Medulla oblongata (tissue), 1 donor: ENCODE measurements around the gene VPS26A.

Source experiments
- DNase-seq: peaks from one replicate; pipeline ENCODE4 v3.0.0-alpha.2; 2015; ENCODE audit errors: extremely low spot score

The VPS26A gene

DNA sequence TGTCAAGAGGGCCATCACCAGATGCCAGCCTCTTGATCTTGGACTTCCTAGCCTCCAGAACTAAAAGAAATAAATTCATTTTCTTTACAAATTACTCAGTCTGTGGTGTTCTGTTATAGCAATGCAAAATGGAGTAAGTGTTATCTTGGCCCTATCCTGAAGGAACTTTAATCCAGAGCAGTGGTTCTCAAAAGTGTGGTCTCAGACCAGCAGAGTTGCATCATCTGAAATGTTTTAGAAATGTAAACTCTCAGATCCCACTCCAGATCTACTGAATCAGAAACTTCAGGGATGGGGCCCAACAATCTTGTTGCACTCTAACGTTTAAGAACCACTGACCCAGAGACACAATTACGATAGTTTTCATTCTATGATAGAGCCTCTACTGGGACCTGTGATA is 52.8 kb downstream of the VPS26A start:
- DNase-seq, result no peak

GRCh38 chr10:69179089-69179742 is 55.2 kb downstream of the VPS26A start:
- DNase-seq, result no peak

DNA sequence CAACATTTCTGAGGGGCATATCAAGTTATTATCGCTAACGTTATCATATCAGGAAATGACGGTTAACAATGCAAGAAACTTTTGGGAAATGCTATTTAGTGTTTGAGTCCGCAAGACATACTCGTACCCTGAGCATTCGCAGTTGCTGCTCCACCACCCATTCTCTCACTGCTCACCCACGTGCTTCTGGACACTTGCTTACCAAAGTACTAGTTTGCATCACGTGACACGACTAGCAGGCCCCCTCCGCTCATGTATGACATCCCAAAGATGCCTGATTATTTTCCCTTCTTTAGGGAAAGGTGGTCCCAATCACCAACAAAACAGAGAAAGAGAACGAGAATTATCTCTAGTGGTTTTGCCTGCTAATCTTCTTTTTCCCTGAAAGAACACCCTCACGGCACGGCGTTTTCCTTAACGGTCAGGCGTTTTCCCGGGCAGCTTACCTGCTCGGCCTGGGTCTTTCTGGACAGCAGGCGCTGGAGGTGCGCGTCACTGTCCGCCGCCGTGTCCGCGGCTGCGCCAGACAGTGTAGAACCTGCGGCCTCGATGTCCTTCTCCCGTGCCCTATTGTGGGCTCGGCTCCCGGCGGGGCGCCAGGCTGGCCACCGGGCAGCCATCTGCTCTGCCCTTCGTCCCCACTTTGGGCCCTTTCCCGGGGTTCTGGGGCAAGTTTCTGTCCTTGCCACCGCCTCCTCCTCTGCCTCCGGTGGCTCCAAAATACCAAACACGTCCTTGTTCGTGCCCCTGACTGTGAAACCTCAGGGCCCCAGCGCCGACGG is 56.0 kb downstream of the VPS26A start, which contains the start of gene SUPV3L1:
TSS of gene SUPV3L1 (plus strand) at position 492 of the 782 bp plus-strand sequence. CDS start at position 550, 58 bp downstream.
- DNase-seq, result peak; percentile 99

DNA sequence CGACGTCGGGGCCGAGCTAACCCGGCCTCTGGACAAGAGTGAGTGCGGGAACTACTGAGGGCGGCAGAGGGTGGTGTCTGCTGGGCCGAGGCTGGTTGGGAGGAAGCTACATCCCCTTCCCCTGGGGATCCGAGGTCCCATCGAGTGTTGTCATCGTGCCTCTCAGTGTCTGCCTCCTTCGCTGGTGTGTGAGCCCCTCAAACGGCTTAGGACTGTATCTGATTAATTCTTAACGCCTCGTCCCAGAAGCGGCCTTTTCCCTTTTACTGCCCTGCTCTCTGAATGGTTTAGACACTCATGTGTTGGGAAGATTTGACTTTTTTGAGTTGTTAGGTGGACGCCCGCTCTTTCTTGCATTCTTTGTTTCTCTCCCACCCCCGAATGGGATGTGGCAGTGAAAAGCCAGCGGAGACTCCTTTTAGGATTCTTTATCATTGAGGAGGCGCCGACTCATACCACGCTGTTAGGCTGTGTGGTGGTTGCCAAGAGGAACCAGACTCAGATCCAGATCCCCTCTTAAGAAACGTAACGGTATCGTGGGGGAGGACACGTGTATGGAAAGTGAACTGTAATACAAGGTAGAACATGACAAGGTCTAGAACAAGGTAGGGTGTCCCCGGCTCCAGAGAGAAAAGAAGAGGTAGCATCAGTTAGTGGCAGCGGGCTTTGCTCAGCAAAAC is 56.7 kb downstream of the VPS26A start:
- DNase-seq, result no peak

GRCh38 chr10:69181433-69181832 is 57.5 kb downstream of the VPS26A start:
- DNase-seq, result no peak

DNA sequence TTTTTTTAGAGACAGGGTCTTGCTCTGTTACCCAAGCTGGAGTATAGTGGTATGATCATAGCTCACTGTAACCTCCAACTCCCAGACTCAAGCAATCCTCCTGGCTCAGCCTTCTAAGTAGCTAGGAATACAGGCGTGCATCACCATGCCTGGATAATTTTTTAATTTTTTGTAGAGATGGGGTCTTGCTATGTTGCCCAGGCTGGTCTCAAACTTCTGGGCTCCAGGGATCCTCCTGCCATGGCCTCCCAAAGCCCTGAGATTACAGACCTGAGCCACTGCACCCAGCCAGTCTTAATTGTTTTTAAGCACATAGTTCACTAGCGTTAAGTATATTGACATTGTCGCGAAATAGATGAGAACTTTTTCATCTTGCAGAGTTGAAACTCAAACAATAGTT is 58.0 kb downstream of the VPS26A start:
- no peak for DNase-seq

DNA sequence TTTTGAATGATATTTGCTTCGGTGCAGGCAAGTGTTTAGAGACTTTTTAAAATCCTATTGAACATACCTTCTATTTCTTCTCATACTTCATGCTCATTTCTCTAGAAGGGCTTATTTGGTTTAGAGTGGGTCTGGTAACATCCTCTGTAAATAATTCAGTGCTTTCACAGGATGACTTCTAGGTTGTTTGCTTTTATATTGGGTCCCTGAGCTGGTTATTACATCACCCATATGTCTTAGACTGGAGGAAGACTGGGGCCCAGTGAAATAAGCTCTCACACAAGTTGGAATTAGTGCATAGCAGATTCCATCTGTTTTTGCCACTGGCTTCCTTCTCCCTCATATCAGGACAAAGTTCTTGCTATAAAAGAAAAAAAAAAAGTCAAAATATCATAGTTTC is 62.5 kb downstream of the VPS26A start:
- DNase-seq, result no peak

- DNase-seq, result no peak
Observed at GRCh38 chr10:69201045-69201444, 77.1 kb downstream of the VPS26A start.

- DNase-seq, result no peak
Observed at GRCh38 chr10:69202332-69202731, 78.4 kb downstream of the VPS26A start.

DNA sequence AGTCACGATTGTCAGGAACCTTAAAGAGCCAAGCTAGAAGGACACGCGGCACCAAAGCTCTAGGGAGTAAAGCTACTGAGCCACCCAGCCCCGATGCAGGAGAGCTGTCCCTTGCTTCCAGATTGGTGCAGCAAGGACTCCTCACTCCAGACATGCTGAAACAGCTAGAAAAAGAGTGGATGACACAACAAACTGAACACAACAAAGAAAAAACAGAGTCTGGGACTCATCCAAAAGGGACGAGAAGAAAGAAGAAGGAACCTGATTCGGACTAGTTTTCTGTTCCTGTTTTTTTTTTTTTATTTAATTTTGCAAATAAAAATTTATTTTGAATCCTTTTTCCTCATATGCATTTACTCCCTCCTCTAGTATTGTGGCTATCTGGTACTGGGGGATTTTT is 84.8 kb downstream of the VPS26A start:
- DNase-seq, result no peak

DNA sequence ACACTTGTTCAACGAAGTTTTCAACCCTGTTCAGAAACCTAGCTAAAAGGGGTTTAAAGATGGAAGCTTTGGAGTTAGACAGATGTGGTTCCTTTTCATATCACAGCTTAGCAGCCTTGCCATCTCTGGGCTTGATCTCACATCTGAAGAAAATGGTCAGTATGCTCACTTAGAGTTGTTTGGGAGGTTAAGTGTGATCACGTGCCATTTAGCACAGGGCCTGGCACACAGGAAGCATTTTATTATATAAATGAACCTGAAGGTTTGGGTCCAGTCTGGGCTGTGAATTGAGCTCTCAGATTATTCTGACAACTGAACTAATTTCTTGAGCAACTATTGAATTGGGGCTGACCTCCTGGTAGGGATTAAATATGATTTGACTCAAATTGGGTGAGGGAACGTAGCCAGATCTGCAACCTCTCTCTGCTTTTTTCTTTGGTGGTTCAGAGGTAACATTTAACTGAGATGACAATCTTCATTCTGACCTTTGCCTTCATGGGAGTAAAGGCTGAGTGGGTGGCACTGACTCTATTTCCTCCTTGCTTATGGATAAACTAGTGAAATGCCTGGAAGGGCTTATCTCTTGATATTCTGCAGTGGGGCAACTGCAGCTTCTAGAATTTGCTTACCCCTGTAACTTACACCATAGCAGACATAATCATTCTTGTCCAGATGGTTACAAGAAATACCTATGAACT is 86.0 kb downstream of the VPS26A start:
- DNase-seq, result no peak

- no peak for DNase-seq
Observed at GRCh38 chr10:69211104-69211503, 87.1 kb downstream of the VPS26A start.

DNA sequence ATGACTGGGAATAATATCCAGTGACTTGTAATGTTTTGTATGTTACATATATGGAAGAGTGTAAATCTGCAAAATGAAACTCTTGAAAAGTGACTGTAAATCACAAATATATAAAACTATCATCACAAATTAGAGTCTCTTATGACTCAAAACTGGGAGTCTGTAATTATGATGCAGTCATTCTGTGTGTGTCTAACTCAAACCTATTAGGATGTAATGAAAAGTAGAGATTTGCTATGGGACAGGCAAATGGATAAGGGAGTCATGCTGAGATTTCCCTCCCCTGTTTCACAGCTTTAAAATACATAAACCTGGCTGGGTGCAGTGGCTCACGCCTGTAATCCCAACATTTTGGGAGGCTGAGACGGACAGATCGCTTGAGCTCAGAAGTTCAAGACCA is 87.5 kb downstream of the VPS26A start:
- DNase-seq, result no peak

- DNase-seq, result no peak
Observed at GRCh38 chr10:69213591-69214311, 89.8 kb downstream of the VPS26A start.

DNA sequence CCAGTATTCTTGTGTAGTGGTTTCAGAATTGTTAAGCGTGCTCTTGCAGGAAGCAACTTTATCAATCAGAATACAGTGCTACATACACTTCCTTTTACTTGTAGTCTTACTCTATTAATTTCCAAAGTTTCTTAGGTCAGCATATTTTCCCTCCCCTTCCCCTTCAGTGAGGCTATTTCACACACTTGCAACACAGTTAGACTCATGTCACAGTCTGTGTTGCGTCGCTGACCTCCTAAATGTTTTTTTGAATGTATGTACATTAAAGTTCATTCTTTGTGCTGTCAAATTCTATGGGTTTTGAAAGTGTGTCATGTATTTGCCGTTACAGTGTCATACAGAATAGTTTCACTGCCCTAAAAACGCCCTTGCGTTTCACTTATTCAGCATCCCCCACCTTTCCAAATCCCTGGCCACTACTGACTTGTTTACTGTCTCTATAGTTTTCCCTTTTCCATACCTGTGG is 90.7 kb downstream of the VPS26A start:
- DNase-seq, result no peak

- no peak for DNase-seq
Observed at GRCh38 chr10:69215405-69216171, 91.6 kb downstream of the VPS26A start.

- DNase-seq, result no peak
Observed at GRCh38 chr10:69216577-69217118, 92.7 kb downstream of the VPS26A start.

DNA sequence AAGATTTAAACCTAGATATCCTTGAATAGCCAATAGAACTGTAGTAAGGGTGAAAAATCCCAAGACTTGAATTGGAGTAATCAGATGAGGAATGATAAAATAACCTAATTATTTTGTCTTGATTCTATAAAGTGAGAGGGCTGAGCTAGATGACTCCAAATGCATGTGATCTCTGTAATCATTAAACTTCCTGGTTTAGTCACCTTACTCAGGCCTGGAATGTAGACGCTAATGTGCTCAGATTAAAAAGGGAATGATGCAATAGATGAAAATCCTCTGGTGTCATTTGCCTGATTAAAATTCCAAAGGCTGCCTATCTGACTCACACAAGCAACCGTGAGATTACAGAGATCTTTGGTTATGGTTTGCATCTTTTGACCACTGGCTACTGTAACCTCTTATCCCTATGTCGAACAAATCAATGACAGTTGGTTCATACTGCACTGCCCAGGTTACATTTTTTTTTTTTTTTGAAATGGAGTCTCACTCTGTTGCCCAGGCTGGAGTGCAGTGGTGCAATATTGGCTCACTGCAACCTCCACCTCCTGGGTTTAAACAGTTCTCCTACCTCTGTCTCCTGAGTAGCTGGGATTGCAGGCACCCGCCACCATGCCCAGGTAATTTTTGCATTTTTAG is 93.3 kb downstream of the VPS26A start:
- DNase-seq, result no peak

DNA sequence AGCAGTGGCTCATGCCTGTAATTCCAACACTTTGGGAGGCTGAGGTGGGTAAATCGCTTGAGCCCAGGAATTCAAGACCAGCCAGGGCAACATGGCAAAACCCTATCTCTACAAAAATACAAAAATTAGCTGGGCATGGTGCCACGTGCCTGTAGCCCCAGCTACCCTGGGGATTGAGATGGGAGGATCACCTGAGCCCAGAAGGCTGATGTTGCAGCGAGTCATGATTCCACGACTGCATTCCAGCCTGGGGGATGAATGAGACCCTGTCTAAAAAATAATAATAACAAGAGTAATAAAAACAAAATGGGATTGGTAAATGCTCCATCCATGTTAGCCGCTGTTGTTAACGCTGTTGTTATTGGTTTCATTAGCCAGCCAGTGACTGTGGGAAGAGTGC is 94.9 kb downstream of the VPS26A start:
- no peak for DNase-seq

DNA sequence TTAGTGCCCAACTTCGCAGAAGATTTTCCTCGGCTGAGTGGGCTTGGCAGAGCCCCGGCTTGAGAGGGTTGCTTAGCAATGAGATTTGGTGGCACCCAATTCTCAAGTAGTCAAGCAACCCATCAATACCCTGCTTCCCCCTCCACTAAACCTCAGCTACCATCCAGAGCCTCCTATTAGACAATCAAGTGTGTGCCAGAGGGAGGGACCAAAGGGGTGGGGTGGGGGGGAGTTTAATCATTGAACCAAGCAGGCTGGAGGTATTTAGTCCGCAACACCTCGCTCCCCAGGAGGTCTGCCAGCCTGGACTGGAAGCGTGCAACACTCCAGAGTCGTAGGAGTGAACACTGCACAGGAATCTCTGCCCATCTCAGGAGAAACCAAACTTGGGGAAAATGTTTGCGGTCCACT is 96.1 kb downstream of the VPS26A start, which contains the start of gene HKDC1:
TSS of gene HKDC1 (plus strand) at position 292 of the 411 bp plus-strand sequence. CDS start at position 396, 104 bp downstream.
- no peak for DNase-seq
